Naive B cell (primary cell): ENCODE measurements around the gene PRKCD. TPM values are rescaled to one million over a fixed set of nuclear protein-coding genes. Genes with fewer than 3 reads are reported as not detected.
A peak's percentile ranks its signal among the peaks of the same experiment; 100 is the strongest.

Experiments used
- ATAC-seq, 2 donors: fragments of 150-1000 bp; cut with Tn5 transposase; 2 replicates each; pipeline ENCODE4 v1.10.0; 2021; ENCODE audit warnings: low read depth in 2 of 2, mild to moderate bottlenecking in 2 of 2, moderate library complexity in 2 of 2
- DNase-seq: peaks from one replicate; pipeline ENCODE4 v3.0.0; 2022
- H3K27ac Mint-ChIP-seq, 6 donors: one replicate each; pipeline ENCODE4 v1.8.0; 2020 to 2022; ENCODE audit warnings: mild to moderate bottlenecking in 6 of 6, mixed read lengths in 6 of 6, moderate library complexity in 5 of 6, inconsistent platforms in 2 of 6
- H3K27me3 Mint-ChIP-seq, 3 donors: one replicate each; pipeline ENCODE4 v1.8.0; 2021 to 2022; ENCODE audit warnings: mixed read lengths in 3 of 3, mild to moderate bottlenecking in 1 of 3
- H3K36me3 Mint-ChIP-seq, 2 donors: one replicate each; pipeline ENCODE4 v1.8.0; 2020 to 2022; ENCODE audit warnings: mixed read lengths in 2 of 2, inconsistent platforms in 1 of 2, mild to moderate bottlenecking in 1 of 2
- H3K4me1 Mint-ChIP-seq, 3 donors: one replicate each; pipeline ENCODE4 v1.8.0; 2020 to 2022; ENCODE audit warnings: mixed read lengths in 3 of 3, inconsistent platforms in 1 of 3, mild to moderate bottlenecking in 1 of 3, moderate library complexity in 1 of 3
- H3K4me3 Mint-ChIP-seq, 8 donors: one replicate each; pipeline ENCODE4 v1.8.0; 2020 to 2022; ENCODE audit warnings: mild to moderate bottlenecking in 8 of 8, mixed read lengths in 8 of 8, moderate library complexity in 8 of 8, inconsistent platforms in 2 of 8
- H3K9me3 Mint-ChIP-seq, 7 donors: one replicate each; pipeline ENCODE4 v1.8.0; 2020 to 2022; ENCODE audit warnings: mixed read lengths in 7 of 7, mild to moderate bottlenecking in 5 of 7, inconsistent platforms in 2 of 7, moderate library complexity in 1 of 7
- polyA plus RNA-seq, 6 donors: library from polyadenylated mRNA; unstranded; fragments of 300-500 nt; fragmentation: Illumina TruSeq; gene quantifications; one replicate each; pipeline ENCODE4 v1.2.3, GENCODE V29; 2021; ENCODE audit warnings: low read depth in 6 of 6

Gene PRKCD
- polyA plus RNA-seq, 6 donors from 2014 or later, result 22.2 to 53.0 (median 31.6) TPM

- DNase-seq (no peak), ATAC-seq (peak; percentile 50 to 58)
- Mint-ChIP-seq H3K36me3 (peaks cover 0 to 6% of the 10 kb centered on the region in 2 donors), H3K9me3 (no peaks in the 10 kb centered on the region), H3K4me3 (no peak overlapping the region), H3K27ac (peak overlapping the region in 1 of 6 donors; percentile 61), H3K4me1 (peaks cover 11 to 18% (median 15%) of the 10 kb centered on the region in 3 donors), H3K27me3 (no peaks in the 10 kb centered on the region)
Observed at GRCh38 chr3:53196575-53197407, 35.8 kb downstream of the PRKCD start.

DNA sequence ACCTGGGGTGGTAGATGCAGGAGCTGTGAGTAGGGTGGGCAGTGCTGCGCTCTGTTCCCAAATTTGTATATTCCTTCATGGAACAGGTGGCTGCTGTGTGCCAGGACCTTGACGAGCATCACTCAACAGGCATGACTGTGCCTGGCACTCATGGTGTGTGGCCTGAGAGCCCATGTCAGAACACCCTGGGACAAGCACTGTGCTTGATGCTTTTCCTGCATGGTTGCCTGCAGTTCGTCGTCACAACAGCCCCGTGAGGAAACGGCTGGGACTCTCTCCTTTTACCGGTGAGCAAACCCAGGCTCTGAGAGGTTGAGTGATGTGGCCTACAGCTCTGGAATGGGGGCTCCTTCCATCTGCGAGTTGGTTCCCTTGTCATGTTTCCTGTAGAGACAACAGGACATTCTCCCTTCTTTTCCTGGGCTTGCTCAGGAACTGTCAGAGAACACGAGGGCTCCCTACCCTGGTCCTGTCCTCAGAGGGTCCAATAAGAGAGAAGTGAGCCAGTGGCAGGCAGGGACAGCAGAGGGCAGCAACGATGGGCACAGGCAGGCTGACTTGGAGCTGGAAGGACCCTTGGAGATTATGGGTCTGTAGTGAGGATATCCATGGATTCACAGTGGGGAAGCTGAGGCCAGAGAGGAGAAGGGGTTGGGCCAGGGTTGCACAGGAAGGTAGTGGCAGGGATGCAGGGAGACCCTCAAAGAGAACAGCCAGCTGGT lies 37.4 kb downstream of the PRKCD start:
- DNase-seq, result no peak
- H3K4me1 Mint-ChIP-seq, result peaks cover 7 to 16% (median 11%) of the 10 kb centered on the region in 3 donors
- no peaks in the 10 kb centered on the region for H3K9me3 Mint-ChIP-seq
- ATAC-seq, result no peak
- H3K4me3 Mint-ChIP-seq, result no peak overlapping the region
- no peaks in the 10 kb centered on the region for H3K27me3 Mint-ChIP-seq
- peak overlapping the region in 2 of 6 donors; percentile 90 to 95 for H3K27ac Mint-ChIP-seq
- H3K36me3 Mint-ChIP-seq, result no peaks in the 10 kb centered on the region

GRCh38 chr3:53198996-53199395 lies 38.0 kb downstream of the PRKCD start:
- Mint-ChIP-seq H3K27me3 (no peaks in the 10 kb centered on the region), H3K4me3 (no peak overlapping the region)
- DNase-seq, result no peak

DNA sequence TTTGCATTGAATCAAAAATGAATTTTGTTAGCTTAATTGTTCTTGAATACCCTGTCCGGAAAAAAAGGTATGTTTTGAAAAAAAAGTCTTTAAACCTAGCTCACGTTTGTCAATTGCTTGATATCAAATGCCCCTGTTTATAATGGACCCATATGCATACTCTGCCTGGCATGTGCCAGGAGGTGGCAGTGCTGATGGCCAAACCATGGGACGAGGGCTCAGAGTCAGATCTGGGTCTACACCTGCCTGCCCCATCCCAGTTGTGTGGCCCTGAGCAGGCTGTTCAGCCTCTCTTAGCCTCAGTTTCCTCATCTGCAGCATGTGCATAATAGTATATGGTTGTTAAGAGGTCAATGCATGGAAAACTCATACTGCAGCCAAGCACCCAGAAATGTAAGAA lies 38.8 kb downstream of the PRKCD start:
- ATAC-seq, result no peak

More at GRCh38 chr3:53198996-53199395, 38.0 kb downstream of the PRKCD start:
- H3K36me3 Mint-ChIP-seq, result no peaks in the 10 kb centered on the region
- H3K27ac Mint-ChIP-seq, result peak overlapping the region in 1 of 6 donors; percentile 27
- ATAC-seq, result no peak
- H3K9me3 Mint-ChIP-seq, result no peaks in the 10 kb centered on the region
- peaks cover 7 to 12% (median 11%) of the 10 kb centered on the region in 3 donors for H3K4me1 Mint-ChIP-seq

DNA sequence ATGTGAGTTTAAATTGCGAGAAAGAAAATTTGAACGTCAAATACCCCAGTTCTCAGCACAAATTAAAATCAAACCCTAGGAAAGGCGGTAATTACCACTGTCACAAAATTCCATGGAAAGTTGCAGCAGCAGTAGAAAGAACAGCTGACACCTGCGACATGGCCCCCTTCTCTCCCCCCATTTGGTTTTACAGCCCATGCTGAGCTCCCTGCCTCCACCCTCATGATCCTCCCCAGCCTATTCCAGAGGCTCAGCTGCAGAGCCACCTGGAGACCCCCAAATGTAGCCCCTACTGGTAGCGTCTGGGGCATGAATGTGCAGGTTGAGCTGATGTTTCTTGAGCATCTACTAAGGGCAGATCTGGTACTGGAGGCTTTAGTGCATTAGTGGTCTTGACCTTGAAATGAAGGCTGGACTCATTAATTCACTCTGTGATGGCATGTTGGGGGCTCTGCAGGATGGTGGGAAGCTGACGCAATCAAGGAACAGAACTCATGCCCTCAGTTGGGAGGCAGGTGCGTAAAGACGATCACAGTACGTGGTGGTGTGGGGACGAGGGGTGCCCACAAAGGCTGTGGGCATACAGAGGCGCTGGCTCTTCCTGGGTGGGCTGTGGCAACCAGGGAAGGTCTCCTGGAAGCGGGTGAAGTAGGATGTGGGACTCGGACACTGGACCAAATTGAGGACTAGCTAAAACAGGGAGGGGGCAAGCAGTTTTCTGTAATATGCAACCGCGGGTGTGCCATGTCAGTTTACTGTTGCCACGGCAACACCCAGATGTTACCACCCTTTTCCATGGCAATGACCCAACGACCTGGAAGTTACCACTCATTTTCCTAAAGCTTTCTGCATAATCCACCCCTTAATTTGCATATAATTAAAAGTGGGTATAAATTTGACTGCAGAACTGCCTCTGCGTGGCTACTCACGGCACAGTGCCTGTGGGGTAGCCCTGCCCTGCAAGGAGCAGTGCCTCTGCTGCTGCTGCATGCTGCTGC lies 39.8 kb downstream of the PRKCD start:
- peak overlapping the region in 1 of 6 donors; percentile 74 for H3K27ac Mint-ChIP-seq
- ATAC-seq, result no peak
- H3K27me3 Mint-ChIP-seq, result no peaks in the 10 kb centered on the region
- peaks cover 0 to 3% (median 2%) of the 10 kb centered on the region in 3 donors for H3K4me1 Mint-ChIP-seq
- peaks cover 0 to 6% of the 10 kb centered on the region in 2 donors for H3K36me3 Mint-ChIP-seq
- no peaks in the 10 kb centered on the region for H3K9me3 Mint-ChIP-seq
- H3K4me3 Mint-ChIP-seq, result no peak overlapping the region
- DNase-seq, result no peak

More for the DNA sequence above, 38.8 kb downstream of the PRKCD start:
- no peak overlapping the region for H3K27ac Mint-ChIP-seq
- H3K27me3 Mint-ChIP-seq, result no peaks in the 10 kb centered on the region
- peaks cover 0 to 6% of the 10 kb centered on the region in 2 donors for H3K36me3 Mint-ChIP-seq
- no peak for DNase-seq
- peaks cover 7 to 12% (median 11%) of the 10 kb centered on the region in 3 donors for H3K4me1 Mint-ChIP-seq
- no peak overlapping the region for H3K4me3 Mint-ChIP-seq
- no peaks in the 10 kb centered on the region for H3K9me3 Mint-ChIP-seq

DNA sequence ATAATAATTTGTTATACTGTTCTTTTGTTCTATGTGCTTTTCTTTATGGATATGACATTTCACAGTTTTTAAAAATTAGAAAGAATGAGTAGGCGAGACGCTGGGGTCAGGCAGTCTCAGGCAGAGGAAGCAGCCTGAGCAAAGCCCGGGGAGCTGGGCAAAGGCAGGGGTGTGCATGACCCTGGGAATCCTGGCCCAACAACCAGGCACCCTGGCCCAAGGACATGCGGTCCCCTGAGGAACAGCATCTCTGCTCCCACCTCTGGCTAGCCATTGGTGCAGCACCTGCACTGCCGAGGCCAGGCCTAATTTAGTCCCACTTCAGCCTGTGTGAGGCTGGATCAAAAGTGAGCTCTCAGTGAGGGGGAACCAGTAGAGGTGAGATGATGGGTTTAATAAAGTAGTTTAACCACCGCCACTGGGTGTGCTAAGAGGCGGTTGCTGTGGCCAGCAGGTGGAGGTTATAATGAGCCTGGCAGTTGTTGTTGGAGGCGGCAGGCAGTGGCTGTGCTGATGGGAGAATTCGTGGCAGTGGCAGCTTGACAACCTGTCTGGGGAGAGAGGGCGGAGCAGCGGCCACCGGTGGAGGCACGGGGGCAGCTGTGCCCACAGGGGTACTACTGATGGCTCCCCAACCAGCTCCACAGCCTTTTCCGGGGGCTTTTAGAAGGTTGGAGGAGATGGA lies 41.5 kb downstream of the PRKCD start:
- DNase-seq, result no peak
- H3K27me3 Mint-ChIP-seq, result no peaks in the 10 kb centered on the region

GRCh38 chr3:53211706-53212702 lies 51.0 kb downstream of the PRKCD start:
- peaks cover 0 to 19% (median 10%) of the 10 kb centered on the region in 7 donors for H3K9me3 Mint-ChIP-seq
- no peaks in the 10 kb centered on the region for H3K4me1 Mint-ChIP-seq
- DNase-seq (no peak), ATAC-seq (no peak)
- H3K27ac Mint-ChIP-seq, result peak overlapping the region in 2 of 6 donors; percentile 49 to 86
- peaks cover 0 to 9% of the 10 kb centered on the region in 2 donors for H3K36me3 Mint-ChIP-seq
- H3K27me3 Mint-ChIP-seq, result no peaks in the 10 kb centered on the region
- H3K4me3 Mint-ChIP-seq, result no peak overlapping the region

More for the DNA sequence above, 41.5 kb downstream of the PRKCD start:
- Mint-ChIP-seq H3K9me3 (peaks cover 0 to 5% (median 3%) of the 10 kb centered on the region in 7 donors), H3K36me3 (peaks cover 0 to 6% of the 10 kb centered on the region in 2 donors), H3K4me3 (peak overlapping the region in 1 of 8 donors; percentile 15), H3K27ac (peak overlapping the region in 1 of 6 donors; percentile 24), H3K4me1 (peaks cover 0 to 3% (median 0%) of the 10 kb centered on the region in 3 donors)
- no peak for ATAC-seq

GRCh38 chr3:53213276-53213675 lies 52.3 kb downstream of the PRKCD start:
- H3K36me3 Mint-ChIP-seq, result peaks cover 0 to 8% of the 10 kb centered on the region in 2 donors
- H3K27me3 Mint-ChIP-seq, result no peaks in the 10 kb centered on the region
- no peak for DNase-seq
- peaks cover 0 to 9% (median 4%) of the 10 kb centered on the region in 3 donors for H3K4me1 Mint-ChIP-seq
- H3K27ac Mint-ChIP-seq, result no peak overlapping the region
- H3K4me3 Mint-ChIP-seq, result no peak overlapping the region
- H3K9me3 Mint-ChIP-seq, result peaks cover 0 to 10% (median 8%) of the 10 kb centered on the region in 7 donors
- ATAC-seq, result no peak

DNA sequence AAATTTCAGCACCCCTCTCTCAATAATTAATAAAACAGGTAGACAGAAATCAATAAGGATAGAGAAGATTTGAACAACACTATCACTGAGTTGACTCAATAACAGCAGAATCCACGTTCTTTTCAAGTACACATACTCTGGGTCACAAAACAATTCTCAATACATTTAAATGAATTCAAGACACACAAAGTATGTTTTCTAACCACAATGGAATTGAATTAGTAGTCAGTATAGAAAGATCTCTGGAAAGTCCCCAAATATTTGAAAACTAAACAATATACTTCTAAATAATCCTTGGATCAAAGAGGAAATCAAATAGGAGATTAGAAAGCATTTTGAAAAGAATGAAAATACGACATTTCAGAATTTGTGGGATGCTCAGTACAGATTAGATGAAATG lies 54.8 kb downstream of the PRKCD start:
- H3K27ac Mint-ChIP-seq, result peak overlapping the region in 1 of 6 donors; percentile 54
- H3K9me3 Mint-ChIP-seq, result peaks cover 0 to 2% (median 0%) of the 10 kb centered on the region in 7 donors
- no peaks in the 10 kb centered on the region for H3K27me3 Mint-ChIP-seq
- DNase-seq (no peak), ATAC-seq (no peak)
- peaks cover 5 to 17% (median 10%) of the 10 kb centered on the region in 3 donors for H3K4me1 Mint-ChIP-seq
- no peak overlapping the region for H3K4me3 Mint-ChIP-seq
- H3K36me3 Mint-ChIP-seq, result no peaks in the 10 kb centered on the region

- peaks cover 5 to 17% (median 10%) of the 10 kb centered on the region in 3 donors for H3K4me1 Mint-ChIP-seq
- ATAC-seq, result no peak
- no peaks in the 10 kb centered on the region for H3K36me3 Mint-ChIP-seq
- peaks cover 0 to 2% (median 0%) of the 10 kb centered on the region in 7 donors for H3K9me3 Mint-ChIP-seq
- no peak for DNase-seq
- H3K27me3 Mint-ChIP-seq, result no peaks in the 10 kb centered on the region
- H3K27ac Mint-ChIP-seq, result no peak overlapping the region
- H3K4me3 Mint-ChIP-seq, result no peak overlapping the region
Observed at GRCh38 chr3:53216723-53217122, 55.7 kb downstream of the PRKCD start.

- peaks cover 0 to 2% (median 0%) of the 10 kb centered on the region in 7 donors for H3K9me3 Mint-ChIP-seq
- H3K36me3 Mint-ChIP-seq, result no peaks in the 10 kb centered on the region
Observed at GRCh38 chr3:53217175-53217574, 56.2 kb downstream of the PRKCD start.

More at GRCh38 chr3:53217175-53217574, 56.2 kb downstream of the PRKCD start:
- ATAC-seq, result no peak
- Mint-ChIP-seq H3K4me1 (peaks cover 5 to 17% (median 10%) of the 10 kb centered on the region in 3 donors), H3K4me3 (no peak overlapping the region), H3K27me3 (no peaks in the 10 kb centered on the region), H3K27ac (no peak overlapping the region)
- DNase-seq, result no peak
